Daoy (cell line): Measurements from ENCODE around the gene OR10X1. TPM values are rescaled to one million over a fixed set of nuclear protein-coding genes. Genes with fewer than 3 reads are reported as not detected.

Source experiments
- DNase-seq: peaks from one replicate; pipeline ENCODE4 v3.0.0-alpha.2; 2015; ENCODE audit warnings: low read depth
- total RNA-seq: library from RNA; depleted of rRNA; stranded (reverse); fragments of >200 nt; shearing (Covaris generic); gene quantifications from 2 replicates; pipeline ENCODE4 v1.2.3, GENCODE V29; 2014; rRNA removed

OR10X1 gene
- total RNA-seq, result not detected in 2 replicates

- no peak for DNase-seq
Observed at GRCh38 chr1:158579733-158580132, at the start of gene OR10X1. Gene OR10X1 (minus strand): TSS chr1:158579899. CDS start chr1:158579899, 0 bp downstream.

- DNase-seq, result no peak
Observed at GRCh38 chr1:158613764-158614163, 34.1 kb upstream of the OR10X1 start.

GRCh38 chr1:158611916-158612315, 32.2 kb upstream of the OR10X1 start:
- no peak for DNase-seq

GRCh38 chr1:158607296-158607695, 27.6 kb upstream of the OR10X1 start:
- no peak for DNase-seq

- no peak for DNase-seq
Observed at GRCh38 chr1:158604968-158605367, 25.3 kb upstream of the OR10X1 start, which contains the start of gene OR10Z1. Gene OR10Z1 (plus strand): TSS chr1:158605268. CDS start chr1:158606439, 1,171 bp downstream.

GRCh38 chr1:158600735-158601134, 21.0 kb upstream of the OR10X1 start:
- DNase-seq, result no peak

GRCh38 chr1:158586942-158587341, 7.2 kb upstream of the OR10X1 start:
- DNase-seq, result no peak

- no peak for DNase-seq
Observed at GRCh38 chr1:158583962-158584361, 4.3 kb upstream of the OR10X1 start.

GRCh38 chr1:158577561-158577960, 2.1 kb downstream of the OR10X1 start:
- DNase-seq, result no peak

- no peak for DNase-seq
Observed at GRCh38 chr1:158572226-158572625, 7.5 kb downstream of the OR10X1 start.

- no peak for DNase-seq
Observed at GRCh38 chr1:158570480-158570879, 9.2 kb downstream of the OR10X1 start, which contains the start of gene OR6P1. Gene OR6P1 (minus strand): TSS chr1:158570580. CDS start chr1:158563604, 6,976 bp downstream.

GRCh38 chr1:158564608-158565007, 15.1 kb downstream of the OR10X1 start:
- no peak for DNase-seq

- DNase-seq, result no peak
Observed at GRCh38 chr1:158563853-158564252, 15.8 kb downstream of the OR10X1 start.

GRCh38 chr1:158559696-158560095, 20.0 kb downstream of the OR10X1 start:
- DNase-seq, result no peak

- DNase-seq, result no peak
Observed at GRCh38 chr1:158554352-158554751, 25.3 kb downstream of the OR10X1 start, which contains the start of gene OR6Y1. Gene OR6Y1 (minus strand): TSS chr1:158554405. CDS start chr1:158548105, 6,300 bp downstream.

- peak; percentile 52 for DNase-seq
Observed at GRCh38 chr1:158552296-158552695, 27.4 kb downstream of the OR10X1 start.

GRCh38 chr1:158547533-158547932, 32.2 kb downstream of the OR10X1 start:
- no peak for DNase-seq

GRCh38 chr1:158537609-158538008, 42.1 kb downstream of the OR10X1 start:
- DNase-seq, result no peak

GRCh38 chr1:158534496-158534895, 45.2 kb downstream of the OR10X1 start:
- no peak for DNase-seq

Other genes starting within 250 kb of the OR10X1 start
- gene CD1B, start 248.4 kb downstream of the OR10X1 start, total RNA-seq, result not detected in 2 replicates
- gene CD1E, start 226.0 kb downstream of the OR10X1 start, total RNA-seq, result not detected in 2 replicates
- not detected in 2 replicates for gene OR10T2, start 180.4 kb downstream of the OR10X1 start, total RNA-seq
- gene OR10K2, start 153.7 kb downstream of the OR10X1 start, total RNA-seq, result not detected in 2 replicates
- not detected in 2 replicates for gene OR10K1, start 118.1 kb downstream of the OR10X1 start, total RNA-seq
- not detected in 2 replicates for gene OR10R2, start 107.7 kb downstream of the OR10X1 start, total RNA-seq
- gene OR6Y1, start 25.5 kb downstream of the OR10X1 start, total RNA-seq, result not detected in 2 replicates
- gene OR6P1, start 9.3 kb downstream of the OR10X1 start, total RNA-seq, result not detected in 2 replicates
- gene OR10Z1, start 25.4 kb upstream of the OR10X1 start, total RNA-seq, result not detected in 2 replicates
- gene SPTA1, start 106.8 kb upstream of the OR10X1 start, total RNA-seq, result 0.06 and 0.42 TPM in 2 replicates
- not detected in 2 replicates for gene OR6K2, start 120.8 kb upstream of the OR10X1 start, total RNA-seq
- not detected in 2 replicates for gene OR6K3, start 140.8 kb upstream of the OR10X1 start, total RNA-seq
- gene OR6K6, start 174.8 kb upstream of the OR10X1 start, total RNA-seq, result not detected in 2 replicates
- not detected in 2 replicates for gene OR6N1, start 192.3 kb upstream of the OR10X1 start, total RNA-seq
- gene OR6N2, start 201.3 kb upstream of the OR10X1 start, total RNA-seq, result not detected in 2 replicates